Thoracic aorta (tissue), 2 donors: ENCODE results near the gene AGR3. TPM values are rescaled to one million over a fixed set of nuclear protein-coding genes. Genes with fewer than 3 reads are reported as not detected.

Experiments
- ATAC-seq: fragments of 150-250 bp; one replicate; pipeline ENCODE4 v1.8.0; 2017; ENCODE audit warnings: low read depth; ENCODE audit not compliant: insufficient number of reproducible peaks, low FRiP score
- DNase-seq: peaks from one replicate; pipeline ENCODE4 v3.0.0-alpha.2; 2020; ENCODE audit warnings: low spot score
- H3K27ac ChIP-seq, 2 donors: fragments of 200-600 bp; sonication (generic); 1 replicate in 1 of 2; 2 replicates in 1 of 2; pipeline ENCODE4 v1.5.1; 2016; ENCODE audit warnings: mild to moderate bottlenecking in 2 of 2, moderate library complexity in 2 of 2
- H3K27me3 ChIP-seq: fragments of 200-600 bp; sonication (generic); replicated peaks from 2 replicates; pipeline ENCODE4 v1.6.0; 2016; ENCODE audit warnings: mild to moderate bottlenecking; ENCODE audit not compliant: insufficient read depth
- H3K36me3 ChIP-seq: fragments of 200-600 bp; sonication (generic); one replicate; pipeline ENCODE4 v1.5.1; 2016
- H3K4me1 ChIP-seq, 2 donors: fragments of 200-600 bp; sonication (generic); 1 replicate in 1 of 2; 2 replicates in 1 of 2; pipeline versions ENCODE4 v1.5.1 to v1.6.0; 2016; ENCODE audit warnings: low read depth in 2 of 2, mild to moderate bottlenecking in 1 of 2; ENCODE audit not compliant: control insufficient read depth in 1 of 2
- H3K4me3 ChIP-seq: fragments of 200-600 bp; sonication (generic); 2 replicates; pipeline ENCODE4 v1.5.1; 2016; ENCODE audit warnings: mild to moderate bottlenecking
- H3K9me3 ChIP-seq: fragments of 200-600 bp; sonication (generic); 2 replicates; pipeline ENCODE4 v1.5.1; 2016
- CTCF ChIP-seq: fragments of 200-600 bp; sonication (generic); IDR thresholded peaks from one replicate; pipeline ENCODE4 v1.5.1; 2019; ENCODE audit warnings: antibody characterized with exemption
- total RNA-seq, 2 donors: library from RNA; depleted of rRNA; stranded (reverse); fragments of >200 nt; gene quantifications; one replicate each; pipeline versions ENCODE4 v1.1.0 to v1.2.3, GENCODE V29; 2016

The AGR3 gene
- total RNA-seq, result 10 to 100 TPM in 1 of 2 donors, not detected in 1; 22.2 TPM

GRCh38 chr7:16881844-16882243 lies at the start of gene AGR3:
AGR3 (minus strand) TSS chr7:16881983; CDS start chr7:16878618, 3,365 bp downstream.
- ATAC-seq, result no peak
- H3K4me3 ChIP-seq, result no peak within 1 kb of the TSS

GRCh38 chr7:16930946-16931345 lies 49.2 kb upstream of the AGR3 start:
- Histone ChIP-seq H3K4me3 (no peak overlapping the region), H3K27me3 (no peaks in the 10 kb centered on the region), H3K9me3 (no peaks in the 10 kb centered on the region), H3K27ac (no peak overlapping the region), H3K4me1 (peaks cover 0 to 5% of the 10 kb centered on the region in 2 donors), H3K36me3 (no peaks in the 10 kb centered on the region)
- TF ChIP-seq CTCF, result no peak
- ATAC-seq (no peak), DNase-seq (no peak)

More at GRCh38 chr7:16881844-16882243, at the start of gene AGR3:
- no peak for DNase-seq
- H3K9me3 ChIP-seq, result no peaks in the 10 kb centered on the region
- H3K27me3 ChIP-seq, result no peaks in the 10 kb centered on the region
- H3K27ac ChIP-seq, result no peak within 1 kb of the TSS
- H3K4me1 ChIP-seq, result no peaks in the 10 kb centered on the region
- TF ChIP-seq CTCF, result no peak
- no peaks in the 10 kb centered on the region for H3K36me3 ChIP-seq

- Histone ChIP-seq H3K36me3 (no peaks in the 10 kb centered on the region), H3K9me3 (no peaks in the 10 kb centered on the region), H3K27me3 (no peaks in the 10 kb centered on the region), H3K27ac (no peak overlapping the region), H3K4me3 (no peak overlapping the region), H3K4me1 (peaks cover 0 to 5% of the 10 kb centered on the region in 2 donors)
- ATAC-seq (no peak), DNase-seq (no peak)
- TF ChIP-seq CTCF, result no peak
Measured at GRCh38 chr7:16929146-16929762, 47.5 kb upstream of the AGR3 start.

GRCh38 chr7:16926861-16927260 lies 45.1 kb upstream of the AGR3 start:
- ATAC-seq (no peak), DNase-seq (no peak)
- H3K4me1 ChIP-seq, result no peaks in the 10 kb centered on the region
- H3K36me3 ChIP-seq, result no peaks in the 10 kb centered on the region
- H3K27me3 ChIP-seq, result no peaks in the 10 kb centered on the region
- no peak overlapping the region for H3K4me3 ChIP-seq
- no peak for TF ChIP-seq CTCF
- no peak overlapping the region for H3K27ac ChIP-seq
- H3K9me3 ChIP-seq, result no peaks in the 10 kb centered on the region

GRCh38 chr7:16926283-16926682 lies 44.5 kb upstream of the AGR3 start:
- Histone ChIP-seq H3K4me3 (no peak overlapping the region), H3K27me3 (no peaks in the 10 kb centered on the region), H3K36me3 (no peaks in the 10 kb centered on the region), H3K27ac (no peak overlapping the region), H3K4me1 (no peaks in the 10 kb centered on the region), H3K9me3 (no peaks in the 10 kb centered on the region)
- TF ChIP-seq CTCF, result peak; percentile 61
- ATAC-seq (no peak), DNase-seq (no peak)
